ENCODE measurements around the gene RETSAT. TPM values are rescaled to one million over a fixed set of nuclear protein-coding genes. Genes with fewer than 3 reads are reported as not detected.
A peak's percentile ranks its signal among the peaks of the same experiment; 100 is the strongest.

The RETSAT gene
- polyA plus RNA-seq (2013, experiment 1 of 2), result 6.9 TPM
- polyA plus RNA-seq (2013, experiment 2 of 2), result 7.5 TPM

GRCh38 chr2:85354286-85355072 is at the start of gene RETSAT, which contains the start of gene ELMOD3:
Gene RETSAT, minus strand, starts transcription at chr2:85354528. Its CDS starts 21 bp downstream, at chr2:85354507.
Gene ELMOD3, plus strand, starts transcription at chr2:85354769. Its CDS starts 2,430 bp downstream, at chr2:85357199.
- Histone ChIP-seq H4K5ac (ENCODE audit: low read length) (no peak within 1 kb of the TSS), H3K4me1 (ENCODE audit: control insufficient read depth, low read depth, low read length) (peaks cover 6% of the 10 kb centered on the region), H2BK120ac (ENCODE audit: low read depth, low read length) (no peak within 1 kb of the TSS), H3K9ac (ENCODE audit: low read length) (peak within 1 kb of the TSS; percentile 85), H3K4ac (ENCODE audit: low read depth, low read length) (peak within 1 kb of the TSS; percentile 73), H3K56ac (ENCODE audit: low read length) (peak within 1 kb of the TSS; percentile 94), H3K79me1 (ENCODE audit: low read length) (peaks cover 4% of the 10 kb centered on the region), H3K27me3 (ENCODE audit: insufficient read depth, low read length, poor library complexity) (no peaks in the 10 kb centered on the region), H3K4me3 (ENCODE audit: low read length) (peak within 1 kb of the TSS; percentile 87), H3K79me2 (ENCODE audit: control insufficient read depth, insufficient read depth, low read length) (no peaks in the 10 kb centered on the region), H2BK15ac (replicated peaks; ENCODE audit: low read depth) (no peak within 1 kb of the TSS), H3K18ac (ENCODE audit: low read length) (peak within 1 kb of the TSS; percentile 20), H3K36me3 (ENCODE audit: control insufficient read depth, insufficient read depth, low read length) (peaks cover 1% of the 10 kb centered on the region), H2AK5ac (ENCODE audit: low read length) (peak within 1 kb of the TSS; percentile 61), H4K8ac (ENCODE audit: low read depth, low read length) (no peak within 1 kb of the TSS), H3K23ac (ENCODE audit: low read length) (peak within 1 kb of the TSS; percentile 68), H3K4me2 (ENCODE audit: low read length) (peak within 1 kb of the TSS; percentile 79), H2BK5ac (ENCODE audit: low read length) (peak within 1 kb of the TSS; percentile 4), H3K27ac (ENCODE audit: low read depth, low read length) (peak within 1 kb of the TSS; percentile 28)
- DNase-seq, result peak; percentile 100
- no CpG with 5 or more reads among the region's 42 CpGs for WGBS (ENCODE audit: extremely low coverage, insufficient coverage, low lambda C conversion rate)

GRCh38 chr2:85401844-85402243 is 47.5 kb upstream of the RETSAT start:
- no peak overlapping the region for H4K8ac ChIP-seq (ENCODE audit: low read depth, low read length)
- no peaks in the 10 kb centered on the region for H3K79me2 ChIP-seq (ENCODE audit: control insufficient read depth, insufficient read depth, low read length)
- H3K27ac ChIP-seq (ENCODE audit: low read depth, low read length), result no peak overlapping the region
- no peak overlapping the region for H2BK15ac ChIP-seq (replicated peaks; ENCODE audit: low read depth)
- H3K79me1 ChIP-seq (ENCODE audit: low read length), result no peaks in the 10 kb centered on the region
- H3K4me3 ChIP-seq (ENCODE audit: low read length), result no peak overlapping the region
- no peak overlapping the region for H2AK5ac ChIP-seq (ENCODE audit: low read length)
- H3K18ac ChIP-seq (ENCODE audit: low read length), result no peak overlapping the region
- H3K4me2 ChIP-seq (ENCODE audit: low read length), result no peak overlapping the region
- WGBS (ENCODE audit: extremely low coverage, insufficient coverage, low lambda C conversion rate), result no CpG with 5 or more reads among the region's 8 CpGs
- no peak overlapping the region for H3K4ac ChIP-seq (ENCODE audit: low read depth, low read length)
- H3K9ac ChIP-seq (ENCODE audit: low read length), result no peak overlapping the region
- H3K56ac ChIP-seq (ENCODE audit: low read length), result no peak overlapping the region
- H4K5ac ChIP-seq (ENCODE audit: low read length), result no peak overlapping the region
- DNase-seq, result no peak
- no peak overlapping the region for H2BK5ac ChIP-seq (ENCODE audit: low read length)
- no peaks in the 10 kb centered on the region for H3K27me3 ChIP-seq (ENCODE audit: insufficient read depth, low read length, poor library complexity)
- no peak overlapping the region for H2BK120ac ChIP-seq (ENCODE audit: low read depth, low read length)
- H3K4me1 ChIP-seq (ENCODE audit: control insufficient read depth, low read depth, low read length), result no peaks in the 10 kb centered on the region
- no peaks in the 10 kb centered on the region for H3K36me3 ChIP-seq (ENCODE audit: control insufficient read depth, insufficient read depth, low read length)
- H3K23ac ChIP-seq (ENCODE audit: low read length), result no peak overlapping the region

GRCh38 chr2:85401464-85401805 is 47.1 kb upstream of the RETSAT start:
- Histone ChIP-seq H3K9ac (ENCODE audit: low read length) (no peak overlapping the region), H3K79me2 (ENCODE audit: control insufficient read depth, insufficient read depth, low read length) (no peaks in the 10 kb centered on the region), H2BK5ac (ENCODE audit: low read length) (no peak overlapping the region), H3K56ac (ENCODE audit: low read length) (no peak overlapping the region), H3K79me1 (ENCODE audit: low read length) (no peaks in the 10 kb centered on the region), H3K18ac (ENCODE audit: low read length) (no peak overlapping the region), H3K36me3 (ENCODE audit: control insufficient read depth, insufficient read depth, low read length) (no peaks in the 10 kb centered on the region), H3K23ac (ENCODE audit: low read length) (no peak overlapping the region), H3K4me3 (ENCODE audit: low read length) (no peak overlapping the region), H4K8ac (ENCODE audit: low read depth, low read length) (no peak overlapping the region), H2BK120ac (ENCODE audit: low read depth, low read length) (no peak overlapping the region), H3K27me3 (ENCODE audit: insufficient read depth, low read length, poor library complexity) (no peaks in the 10 kb centered on the region), H3K27ac (ENCODE audit: low read depth, low read length) (no peak overlapping the region), H3K4me2 (ENCODE audit: low read length) (no peak overlapping the region), H3K4me1 (ENCODE audit: control insufficient read depth, low read depth, low read length) (no peaks in the 10 kb centered on the region), H2AK5ac (ENCODE audit: low read length) (no peak overlapping the region), H3K4ac (ENCODE audit: low read depth, low read length) (no peak overlapping the region), H4K5ac (ENCODE audit: low read length) (no peak overlapping the region), H2BK15ac (replicated peaks; ENCODE audit: low read depth) (no peak overlapping the region)
- DNase-seq, result no peak
- WGBS (ENCODE audit: extremely low coverage, insufficient coverage, low lambda C conversion rate), result no CpG with 5 or more reads among the region's 7 CpGs

GRCh38 chr2:85400541-85401463 is 46.5 kb upstream of the RETSAT start:
- no peak for DNase-seq
- no CpG with 5 or more reads among the region's 14 CpGs for WGBS (ENCODE audit: extremely low coverage, insufficient coverage, low lambda C conversion rate)
- H3K79me2 ChIP-seq (ENCODE audit: control insufficient read depth, insufficient read depth, low read length), result no peaks in the 10 kb centered on the region
- H3K9ac ChIP-seq (ENCODE audit: low read length), result no peak overlapping the region
- no peaks in the 10 kb centered on the region for H3K36me3 ChIP-seq (ENCODE audit: control insufficient read depth, insufficient read depth, low read length)
- H2AK5ac ChIP-seq (ENCODE audit: low read length), result no peak overlapping the region
- H3K23ac ChIP-seq (ENCODE audit: low read length), result no peak overlapping the region
- no peak overlapping the region for H4K8ac ChIP-seq (ENCODE audit: low read depth, low read length)
- no peak overlapping the region for H3K4me2 ChIP-seq (ENCODE audit: low read length)
- no peak overlapping the region for H3K56ac ChIP-seq (ENCODE audit: low read length)
- no peaks in the 10 kb centered on the region for H3K27me3 ChIP-seq (ENCODE audit: insufficient read depth, low read length, poor library complexity)
- H4K5ac ChIP-seq (ENCODE audit: low read length), result no peak overlapping the region
- no peak overlapping the region for H2BK5ac ChIP-seq (ENCODE audit: low read length)
- no peak overlapping the region for H2BK120ac ChIP-seq (ENCODE audit: low read depth, low read length)
- no peak overlapping the region for H3K18ac ChIP-seq (ENCODE audit: low read length)
- no peak overlapping the region for H2BK15ac ChIP-seq (replicated peaks; ENCODE audit: low read depth)
- H3K4ac ChIP-seq (ENCODE audit: low read depth, low read length), result no peak overlapping the region
- no peak overlapping the region for H3K4me3 ChIP-seq (ENCODE audit: low read length)
- H3K4me1 ChIP-seq (ENCODE audit: control insufficient read depth, low read depth, low read length), result no peaks in the 10 kb centered on the region
- H3K79me1 ChIP-seq (ENCODE audit: low read length), result no peaks in the 10 kb centered on the region
- no peak overlapping the region for H3K27ac ChIP-seq (ENCODE audit: low read depth, low read length)

GRCh38 chr2:85400023-85400422 is 45.7 kb upstream of the RETSAT start:
- Histone ChIP-seq H2AK5ac (ENCODE audit: low read length) (no peak overlapping the region), H3K4me2 (ENCODE audit: low read length) (no peak overlapping the region), H3K79me1 (ENCODE audit: low read length) (no peaks in the 10 kb centered on the region), H3K27me3 (ENCODE audit: insufficient read depth, low read length, poor library complexity) (no peaks in the 10 kb centered on the region), H3K18ac (ENCODE audit: low read length) (no peak overlapping the region), H4K5ac (ENCODE audit: low read length) (no peak overlapping the region), H4K8ac (ENCODE audit: low read depth, low read length) (no peak overlapping the region), H2BK15ac (replicated peaks; ENCODE audit: low read depth) (no peak overlapping the region), H3K4me1 (ENCODE audit: control insufficient read depth, low read depth, low read length) (no peaks in the 10 kb centered on the region), H3K79me2 (ENCODE audit: control insufficient read depth, insufficient read depth, low read length) (no peaks in the 10 kb centered on the region), H3K36me3 (ENCODE audit: control insufficient read depth, insufficient read depth, low read length) (no peaks in the 10 kb centered on the region), H2BK120ac (ENCODE audit: low read depth, low read length) (no peak overlapping the region), H3K4me3 (ENCODE audit: low read length) (no peak overlapping the region), H3K4ac (ENCODE audit: low read depth, low read length) (no peak overlapping the region), H3K9ac (ENCODE audit: low read length) (no peak overlapping the region), H3K23ac (ENCODE audit: low read length) (no peak overlapping the region), H3K27ac (ENCODE audit: low read depth, low read length) (no peak overlapping the region), H3K56ac (ENCODE audit: low read length) (no peak overlapping the region), H2BK5ac (ENCODE audit: low read length) (no peak overlapping the region)
- no peak for DNase-seq
- WGBS (ENCODE audit: extremely low coverage, insufficient coverage, low lambda C conversion rate), result no CpG with 5 or more reads among the region's 8 CpGs
